OCI-LY7 (cell line): Measurements from ENCODE around the gene PAX7. TPM values are rescaled to one million over a fixed set of nuclear protein-coding genes. Genes with fewer than 3 reads are reported as not detected.

Experiments
- BruUV-seq: library from RNA; stranded (reverse); fragments of 400-500 nt; replicated peaks from 2 replicates; lab custom pipeline; 2021; lab: Mats Ljungman, UMichigan
- CTCF ChIA-PET: fragments of 300-600 bp; sonication (Branson Sonifier 250); formaldehyde crosslinking; loops from one replicate; lab custom pipeline; 2022; ENCODE audit warnings: antibody characterized with exemption; ENCODE audit not compliant: unreplicated experiment; lab: Charles Lee
- POLR2A ChIA-PET: fragments of 300-600 bp; sonication (Branson Sonifier 250); formaldehyde crosslinking; loops from one replicate; lab custom pipeline; 2022; ENCODE audit warnings: antibody characterized with exemption; lab: Charles Lee
- DNase-seq: peaks from one replicate; pipeline ENCODE4 v3.0.0-alpha.2; 2015; ENCODE audit warnings: low spot score
- H2AFZ ChIP-seq: fragments of 200-600 bp; sonication (generic), shearing (Covaris generic); 2 replicates; pipeline ENCODE4 v1.6.1; 2014; ENCODE audit warnings: mild to moderate bottlenecking, antibody characterized with exemption, low read length, moderate library complexity
- H3K27ac ChIP-seq: fragments of 200-600 bp; sonication (generic); 2 replicates; pipeline ENCODE4 v1.5.1; 2014; ENCODE audit warnings: mixed run types, low read depth, mild to moderate bottlenecking, moderate library complexity, low read length, inconsistent platforms; ENCODE audit not compliant: poor library complexity, severe bottlenecking
- H3K36me3 ChIP-seq: fragments of 200-600 bp; sonication (generic); 2 replicates; pipeline ENCODE4 v1.6.1; 2014; ENCODE audit warnings: mild to moderate bottlenecking, antibody characterized with exemption, low read length, moderate library complexity, mixed read lengths; ENCODE audit not compliant: insufficient read depth
- H3K4me1 ChIP-seq: fragments of 200-600 bp; sonication (generic); 2 replicates; pipeline ENCODE4 v1.5.1; 2014; ENCODE audit warnings: mild to moderate bottlenecking, low read length; ENCODE audit not compliant: insufficient read depth, poor library complexity, severe bottlenecking
- H3K4me2 ChIP-seq: fragments of 200-600 bp; sonication (generic); 2 replicates; pipeline ENCODE4 v1.6.1; 2014; ENCODE audit warnings: mild to moderate bottlenecking, low read length
- H3K4me3 ChIP-seq: fragments of 200-600 bp; sonication (generic); 2 replicates; pipeline ENCODE4 v1.5.1; 2014; ENCODE audit warnings: mild to moderate bottlenecking, low read depth, low read length; ENCODE audit not compliant: poor library complexity, severe bottlenecking
- H3K79me2 ChIP-seq: fragments of 200-600 bp; sonication (generic); 2 replicates; pipeline ENCODE4 v1.6.1; 2016; ENCODE audit warnings: low read depth, mild to moderate bottlenecking, low read length, moderate library complexity, mixed read lengths; ENCODE audit not compliant: insufficient read depth
- H3K9me2 ChIP-seq: fragments of 200-600 bp; sonication (generic); 2 replicates; pipeline ENCODE4 v1.6.1; 2016; ENCODE audit warnings: mild to moderate bottlenecking, low read length, mixed read lengths; ENCODE audit not compliant: insufficient read depth
- H3K9me3 ChIP-seq: fragments of 200-600 bp; sonication (generic); 2 replicates; pipeline ENCODE4 v1.6.1; 2014; ENCODE audit warnings: mild to moderate bottlenecking, mixed run types, low read length, mixed read lengths
- H4K20me1 ChIP-seq: fragments of 200-600 bp; sonication (generic); 2 replicates; pipeline ENCODE4 v1.6.1; 2014; ENCODE audit warnings: mild to moderate bottlenecking, antibody characterized with exemption, low read length, moderate library complexity, mixed read lengths; ENCODE audit not compliant: insufficient read depth
- EZH2phosphoT487 ChIP-seq: fragments of 200-600 bp; sonication (generic); IDR thresholded peaks from 2 replicates; pipeline ENCODE4 v1.6.1; 2018; ENCODE audit warnings: low read depth, borderline replicate concordance, mild to moderate bottlenecking, mixed run types, antibody characterized with exemption, low read length, moderate library complexity, mixed read lengths
- intact Hi-C: fragments of 100-400 bp; cut with micrococcal nuclease; formaldehyde crosslinking; loops from one replicate; pipeline ENCODE4 v1.10.0; 2022; ENCODE audit not compliant: unreplicated experiment
- total RNA-seq, 2 experiments: library from RNA; depleted of rRNA in 1 of 2; stranded (reverse); fragments of >200 nt in 1 of 2; shearing (Covaris generic) in 1 of 2; gene quantifications; 2 replicates each; pipeline ENCODE4 v1.2.3, GENCODE V29; 2014 to 2022
- TF ChIP-seq, protein P1 (sequence below): fragments of 200-600 bp; sonication (generic); conservative IDR thresholded peaks from 2 replicates; pipeline ENCODE4 v1.5.1; 2014; ENCODE audit warnings: mild to moderate bottlenecking, antibody characterized with exemption, low read length, moderate library complexity, mixed read lengths

The PAX7 gene
- total RNA-seq, 2 experiments from 2014 or later: not detected

DNA sequence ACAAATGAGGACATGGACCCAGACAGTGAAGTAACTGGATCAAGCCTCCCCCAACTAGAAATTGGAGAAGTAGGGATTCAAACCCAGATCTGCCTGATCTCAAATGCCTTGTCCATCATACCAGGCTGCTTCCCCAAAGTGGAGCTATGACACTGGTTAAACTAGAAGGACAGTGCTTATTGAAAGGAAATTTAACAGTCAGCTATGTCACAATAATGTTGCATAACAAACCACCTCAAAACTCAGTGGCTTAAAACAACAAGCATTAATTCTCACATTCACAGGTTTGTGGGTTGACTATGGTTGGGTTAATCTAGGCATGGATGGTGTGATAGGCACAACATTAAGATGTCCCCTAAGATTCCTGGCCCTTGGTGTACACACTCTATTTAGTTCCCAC is 121.8 kb downstream of the PAX7 start:
- intact Hi-C loops: no loop called here
- no peaks in the 10 kb centered on the region for H3K79me2 ChIP-seq
- H3K27ac ChIP-seq: no peak overlapping the region
- no TSS peak for BruUV-seq
- ChIA-PET POLR2A (no interaction called here), CTCF (no interaction called here)
- TF ChIP-seq EZH2phosphoT487: no peak
- TF ChIP-seq, protein P1, sequence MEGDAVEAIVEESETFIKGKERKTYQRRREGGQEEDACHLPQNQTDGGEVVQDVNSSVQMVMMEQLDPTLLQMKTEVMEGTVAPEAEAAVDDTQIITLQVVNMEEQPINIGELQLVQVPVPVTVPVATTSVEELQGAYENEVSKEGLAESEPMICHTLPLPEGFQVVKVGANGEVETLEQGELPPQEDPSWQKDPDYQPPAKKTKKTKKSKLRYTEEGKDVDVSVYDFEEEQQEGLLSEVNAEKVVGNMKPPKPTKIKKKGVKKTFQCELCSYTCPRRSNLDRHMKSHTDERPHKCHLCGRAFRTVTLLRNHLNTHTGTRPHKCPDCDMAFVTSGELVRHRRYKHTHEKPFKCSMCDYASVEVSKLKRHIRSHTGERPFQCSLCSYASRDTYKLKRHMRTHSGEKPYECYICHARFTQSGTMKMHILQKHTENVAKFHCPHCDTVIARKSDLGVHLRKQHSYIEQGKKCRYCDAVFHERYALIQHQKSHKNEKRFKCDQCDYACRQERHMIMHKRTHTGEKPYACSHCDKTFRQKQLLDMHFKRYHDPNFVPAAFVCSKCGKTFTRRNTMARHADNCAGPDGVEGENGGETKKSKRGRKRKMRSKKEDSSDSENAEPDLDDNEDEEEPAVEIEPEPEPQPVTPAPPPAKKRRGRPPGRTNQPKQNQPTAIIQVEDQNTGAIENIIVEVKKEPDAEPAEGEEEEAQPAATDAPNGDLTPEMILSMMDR: no peak
- no peak overlapping the region for H3K4me2 ChIP-seq
- no peak overlapping the region for H2AFZ ChIP-seq
- DNase-seq: no peak
- H3K4me1 ChIP-seq: no peaks in the 10 kb centered on the region
- H3K9me3 ChIP-seq: no peaks in the 10 kb centered on the region
- H3K9me2 ChIP-seq: no peaks in the 10 kb centered on the region
- no peaks in the 10 kb centered on the region for H3K36me3 ChIP-seq
- no peaks in the 10 kb centered on the region for H4K20me1 ChIP-seq
- H3K4me3 ChIP-seq: no peak overlapping the region

DNA sequence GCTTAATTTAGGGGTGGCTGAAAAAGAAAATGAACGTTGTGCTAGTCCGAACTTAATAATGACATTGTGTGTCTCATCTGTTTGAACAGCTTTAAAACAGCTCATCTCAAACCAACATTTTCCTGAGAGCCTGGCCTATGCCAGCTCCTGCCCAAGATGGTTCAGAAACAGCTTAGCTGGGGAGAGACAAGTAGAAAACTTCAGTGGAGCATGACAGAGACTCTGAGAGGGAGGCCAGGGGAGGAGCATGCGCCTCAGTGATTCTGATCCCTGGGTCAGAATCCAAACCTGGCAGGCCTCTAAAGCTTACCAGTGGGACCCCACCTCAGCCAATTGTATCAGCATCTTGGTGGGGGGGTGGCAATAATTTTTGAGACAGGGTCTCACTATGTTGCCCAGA is 129.5 kb downstream of the PAX7 start:
- intact Hi-C loops: no loop called here
- Histone ChIP-seq H2AFZ (no peak overlapping the region), H3K4me1 (no peaks in the 10 kb centered on the region), H3K36me3 (no peaks in the 10 kb centered on the region), H4K20me1 (no peaks in the 10 kb centered on the region), H3K9me2 (no peaks in the 10 kb centered on the region), H3K79me2 (no peaks in the 10 kb centered on the region), H3K9me3 (no peaks in the 10 kb centered on the region), H3K4me2 (no peak overlapping the region), H3K27ac (no peak overlapping the region), H3K4me3 (no peak overlapping the region)
- no peak for DNase-seq
- BruUV-seq: no TSS peak
- ChIA-PET POLR2A (no interaction called here), CTCF (no interaction called here)
- no peak for TF ChIP-seq EZH2phosphoT487
- TF ChIP-seq, protein P1: no peak

DNA sequence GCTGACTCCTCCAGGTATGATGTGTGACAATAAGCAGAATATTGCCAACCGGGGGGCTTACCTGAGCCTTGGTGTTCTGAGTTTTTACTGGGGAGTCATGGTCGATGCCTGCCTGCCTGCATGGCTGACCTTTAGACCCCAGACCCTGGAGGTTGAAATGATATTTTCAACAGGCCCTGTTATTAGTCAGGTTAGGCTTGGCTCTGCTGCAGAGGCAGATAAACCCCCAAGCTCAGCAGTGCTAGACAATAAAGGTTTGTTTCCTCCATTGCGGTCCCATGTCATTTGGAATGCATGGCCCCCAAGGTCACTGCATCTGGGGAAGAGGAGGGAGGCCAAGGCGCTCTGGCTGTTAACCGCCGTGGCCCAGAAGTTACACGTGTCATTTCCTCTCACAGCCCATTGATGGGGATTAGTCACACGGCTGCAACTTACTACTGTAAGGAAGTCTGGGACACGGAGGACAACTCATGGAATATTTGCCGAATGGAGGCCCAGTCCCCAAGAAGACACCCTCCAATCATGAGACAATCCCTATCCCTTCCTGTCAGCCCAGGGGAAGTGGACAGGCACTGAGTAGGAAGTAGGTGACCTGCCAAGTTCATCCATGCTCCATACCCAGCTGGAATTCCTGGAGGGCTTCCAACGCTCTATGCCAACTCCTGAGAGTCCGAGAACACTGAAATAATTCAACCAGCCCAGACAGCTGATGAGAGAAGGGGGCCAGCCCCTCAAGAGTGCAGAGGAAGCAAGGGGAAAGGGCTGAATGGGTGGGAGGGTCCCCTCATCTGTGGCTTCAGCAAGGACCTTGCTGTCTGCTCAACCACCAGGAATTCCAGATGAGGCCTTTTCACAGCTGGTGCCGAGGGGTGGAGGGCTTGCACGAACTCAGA is 131.5 kb downstream of the PAX7 start:
- no peak overlapping the region for H2AFZ ChIP-seq
- H3K9me3 ChIP-seq: no peaks in the 10 kb centered on the region
- CTCF ChIA-PET: no interaction called here
- H3K4me3 ChIP-seq: no peak overlapping the region
- H3K4me1 ChIP-seq: no peaks in the 10 kb centered on the region
- POLR2A ChIA-PET: interaction anchor here (0.5 kb wide), 1 partner anchor 46 kb away, joined by 3 read pairs; no protein-coding TSS in a partner anchor
- no peaks in the 10 kb centered on the region for H3K9me2 ChIP-seq
- DNase-seq: no peak
- H3K27ac ChIP-seq: no peak overlapping the region
- intact Hi-C loops: no loop called here
- H3K79me2 ChIP-seq: no peaks in the 10 kb centered on the region
- no peaks in the 10 kb centered on the region for H4K20me1 ChIP-seq
- no peaks in the 10 kb centered on the region for H3K36me3 ChIP-seq
- no TSS peak for BruUV-seq
- H3K4me2 ChIP-seq: no peak overlapping the region
- TF ChIP-seq, protein P1: no peak
- no peak for TF ChIP-seq EZH2phosphoT487
